ENCODE measurements around the gene UBQLN2.

Gene UBQLN2

DNA sequence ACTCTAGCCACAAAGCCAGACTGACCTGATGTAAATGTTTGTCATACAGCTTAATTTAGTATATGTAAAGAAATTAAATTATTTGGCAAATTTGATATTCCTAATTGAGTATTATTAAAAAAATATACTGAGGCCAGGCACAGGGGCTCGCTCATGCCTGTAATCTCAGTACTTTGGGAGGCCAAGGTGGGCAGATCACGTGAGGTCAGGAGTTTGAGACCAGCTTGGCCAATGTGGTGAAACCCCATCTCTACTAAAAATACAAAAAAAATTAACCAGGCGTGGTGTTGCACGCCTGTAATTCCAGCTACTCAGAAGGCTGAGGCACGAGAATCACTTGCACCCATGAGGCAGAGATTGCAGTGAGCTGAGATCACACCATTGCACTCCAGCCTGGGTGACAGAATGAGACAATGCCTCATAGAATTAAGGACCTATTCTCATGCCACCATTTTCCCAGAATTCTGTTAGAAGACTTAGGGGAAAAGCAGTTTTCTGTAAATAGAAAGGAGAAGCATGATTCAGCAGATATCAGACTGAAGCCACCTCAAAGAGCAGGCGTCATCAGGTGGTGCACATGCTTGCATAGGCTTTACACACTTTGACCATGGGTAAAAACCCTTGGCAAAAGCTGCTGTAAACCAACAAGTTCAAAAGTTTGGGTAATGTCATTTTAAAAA lies 6.1 kb downstream of the UBQLN2 start:
- no peaks in the 10 kb centered on the region for H3F3A ChIP-seq (ENCODE audit: insufficient read depth, low read length)
- H3K9me3 ChIP-seq (replicated peaks; ENCODE audit: insufficient read depth, low read length) = no peaks in the 10 kb centered on the region
- TF ChIP-seq EZH2 (optimal IDR thresholded peaks at IDR 0.05; ENCODE audit: low read depth, low read length) (no peak), EZH2phosphoT487 (IDR thresholded peaks at IDR 0.05; ENCODE audit: low read length) (no peak)
- TF ChIP-seq, protein P1, sequence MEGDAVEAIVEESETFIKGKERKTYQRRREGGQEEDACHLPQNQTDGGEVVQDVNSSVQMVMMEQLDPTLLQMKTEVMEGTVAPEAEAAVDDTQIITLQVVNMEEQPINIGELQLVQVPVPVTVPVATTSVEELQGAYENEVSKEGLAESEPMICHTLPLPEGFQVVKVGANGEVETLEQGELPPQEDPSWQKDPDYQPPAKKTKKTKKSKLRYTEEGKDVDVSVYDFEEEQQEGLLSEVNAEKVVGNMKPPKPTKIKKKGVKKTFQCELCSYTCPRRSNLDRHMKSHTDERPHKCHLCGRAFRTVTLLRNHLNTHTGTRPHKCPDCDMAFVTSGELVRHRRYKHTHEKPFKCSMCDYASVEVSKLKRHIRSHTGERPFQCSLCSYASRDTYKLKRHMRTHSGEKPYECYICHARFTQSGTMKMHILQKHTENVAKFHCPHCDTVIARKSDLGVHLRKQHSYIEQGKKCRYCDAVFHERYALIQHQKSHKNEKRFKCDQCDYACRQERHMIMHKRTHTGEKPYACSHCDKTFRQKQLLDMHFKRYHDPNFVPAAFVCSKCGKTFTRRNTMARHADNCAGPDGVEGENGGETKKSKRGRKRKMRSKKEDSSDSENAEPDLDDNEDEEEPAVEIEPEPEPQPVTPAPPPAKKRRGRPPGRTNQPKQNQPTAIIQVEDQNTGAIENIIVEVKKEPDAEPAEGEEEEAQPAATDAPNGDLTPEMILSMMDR (IDR thresholded peaks at IDR 0.05; ENCODE audit: low read length) = no peak
- DNase-seq = no peak
- H3K9ac ChIP-seq (ENCODE audit: low read length) = no peak overlapping the region
- H3K4me1 ChIP-seq (ENCODE audit: low read length) = 0 out of 2 replicates have a peak, but pooled peaks cover 4% of the 10 kb centered on the region
- H3K27me3 ChIP-seq (replicated peaks; ENCODE audit: insufficient read depth, low read length) = no peaks in the 10 kb centered on the region
- H2AFZ ChIP-seq (ENCODE audit: low read length) = no peak overlapping the region
- no peak overlapping the region for H3K4me3 ChIP-seq (ENCODE audit: low read length)
- H3K79me2 ChIP-seq (ENCODE audit: low read length) = peaks cover 58% of the 10 kb centered on the region
- peaks cover 3% of the 10 kb centered on the region; the same call in 1 of the 2 replicates for H4K20me1 ChIP-seq (ENCODE audit: insufficient read depth, low read length)
- H3K4me2 ChIP-seq (ENCODE audit: low read depth, low read length) = no peak overlapping the region
- H3K27ac ChIP-seq (ENCODE audit: low read length) = no peak overlapping the region
- H3K36me3 ChIP-seq (replicated peaks; ENCODE audit: insufficient read depth, low read length) = no peaks in the 10 kb centered on the region
- H3K9me2 ChIP-seq (replicated peaks; ENCODE audit: insufficient read depth, low read length) = no peaks in the 10 kb centered on the region

DNA sequence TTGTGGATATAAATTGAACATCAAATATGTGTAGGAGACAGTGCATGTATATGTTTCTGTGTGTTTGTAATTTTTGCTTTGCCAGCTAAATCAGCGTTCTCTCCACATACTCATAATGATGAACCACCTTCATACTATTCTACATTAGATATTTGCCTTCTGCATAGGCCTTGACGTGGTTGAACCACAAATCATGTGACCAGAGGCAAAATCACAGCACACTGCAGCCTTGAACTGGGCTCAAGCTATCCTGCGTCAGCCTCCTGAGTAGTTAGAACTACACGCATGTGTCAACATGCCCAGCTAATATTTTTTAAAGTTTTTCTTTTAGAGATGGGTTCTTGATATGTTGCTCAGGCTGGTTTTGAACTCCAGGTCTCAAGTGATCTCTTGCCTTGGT lies 9.5 kb downstream of the UBQLN2 start:
- no peaks in the 10 kb centered on the region for H4K20me1 ChIP-seq (ENCODE audit: insufficient read depth, low read length)
- no peak overlapping the region for H2AFZ ChIP-seq (ENCODE audit: low read length)
- DNase-seq = no peak
- 0 out of 2 replicates have a peak, but pooled peaks cover 4% of the 10 kb centered on the region for H3K4me1 ChIP-seq (ENCODE audit: low read length)
- no peaks in the 10 kb centered on the region for H3K9me3 ChIP-seq (replicated peaks; ENCODE audit: insufficient read depth, low read length)
- peaks cover 45% of the 10 kb centered on the region for H3K79me2 ChIP-seq (ENCODE audit: low read length)
- H3K4me3 ChIP-seq (ENCODE audit: low read length) = no peak overlapping the region
- H3K9me2 ChIP-seq (replicated peaks; ENCODE audit: insufficient read depth, low read length) = no peaks in the 10 kb centered on the region
- no peak overlapping the region for H3K9ac ChIP-seq (ENCODE audit: low read length)
- no peak overlapping the region for H3K27ac ChIP-seq (ENCODE audit: low read length)
- TF ChIP-seq EZH2 (optimal IDR thresholded peaks at IDR 0.05; ENCODE audit: low read depth, low read length) (no peak), EZH2phosphoT487 (IDR thresholded peaks at IDR 0.05; ENCODE audit: low read length) (no peak)
- TF ChIP-seq, protein P1 (IDR thresholded peaks at IDR 0.05; ENCODE audit: low read length) = no peak
- H3K36me3 ChIP-seq (replicated peaks; ENCODE audit: insufficient read depth, low read length) = no peaks in the 10 kb centered on the region
- H3F3A ChIP-seq (ENCODE audit: insufficient read depth, low read length) = no peaks in the 10 kb centered on the region
- H3K27me3 ChIP-seq (replicated peaks; ENCODE audit: insufficient read depth, low read length) = no peaks in the 10 kb centered on the region
- no peak overlapping the region for H3K4me2 ChIP-seq (ENCODE audit: low read depth, low read length)

DNA sequence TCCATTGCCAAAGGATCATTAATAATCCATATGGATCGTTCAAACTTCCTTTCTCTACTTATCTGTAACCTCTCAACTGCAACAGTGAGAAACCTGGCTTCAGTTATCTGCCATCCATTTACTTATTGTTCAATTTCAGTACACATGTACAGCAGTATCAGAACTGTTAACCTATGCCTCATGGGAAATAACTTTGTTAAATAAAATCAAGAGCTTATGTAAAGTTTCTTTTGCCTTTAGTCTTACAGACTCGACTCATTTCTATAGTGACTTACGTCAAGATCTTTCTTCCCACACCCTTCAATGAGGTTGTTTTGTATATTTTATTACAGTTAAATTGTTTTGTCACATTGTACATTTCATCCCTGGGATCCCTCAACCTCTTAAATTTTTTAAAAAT lies 11.4 kb downstream of the UBQLN2 start:
- H3F3A ChIP-seq (ENCODE audit: insufficient read depth, low read length) = no peaks in the 10 kb centered on the region
- H3K9me2 ChIP-seq (replicated peaks; ENCODE audit: insufficient read depth, low read length) = no peaks in the 10 kb centered on the region
- no peak for TF ChIP-seq EZH2 (optimal IDR thresholded peaks at IDR 0.05; ENCODE audit: low read depth, low read length)
- no peak for TF ChIP-seq EZH2phosphoT487 (IDR thresholded peaks at IDR 0.05; ENCODE audit: low read length)
- TF ChIP-seq, protein P1 (IDR thresholded peaks at IDR 0.05; ENCODE audit: low read length) = no peak
- H3K9ac ChIP-seq (ENCODE audit: low read length) = no peak overlapping the region
- 0 out of 2 replicates have a peak, but pooled peaks cover 1% of the 10 kb centered on the region for H3K4me1 ChIP-seq (ENCODE audit: low read length)
- H3K36me3 ChIP-seq (replicated peaks; ENCODE audit: insufficient read depth, low read length) = no peaks in the 10 kb centered on the region
- no peaks in the 10 kb centered on the region for H3K27me3 ChIP-seq (replicated peaks; ENCODE audit: insufficient read depth, low read length)
- H3K27ac ChIP-seq (ENCODE audit: low read length) = no peak overlapping the region
- H3K9me3 ChIP-seq (replicated peaks; ENCODE audit: insufficient read depth, low read length) = no peaks in the 10 kb centered on the region
- H2AFZ ChIP-seq (ENCODE audit: low read length) = no peak overlapping the region
- no peak overlapping the region for H3K4me3 ChIP-seq (ENCODE audit: low read length)
- H4K20me1 ChIP-seq (ENCODE audit: insufficient read depth, low read length) = no peaks in the 10 kb centered on the region
- no peak for DNase-seq
- peaks cover 50% of the 10 kb centered on the region for H3K79me2 ChIP-seq (ENCODE audit: low read length)
- H3K4me2 ChIP-seq (ENCODE audit: low read depth, low read length) = no peak overlapping the region
